T-cell (primary cell): Measurements from ENCODE around the gene POMT1. TPM values are rescaled to one million over a fixed set of nuclear protein-coding genes. Genes with fewer than 3 reads are reported as not detected.

Experiments
- ATAC-seq, 4 experiments: fragments of 200-7000 bp in 3 of 4; fragments of 150-1000 bp in 1 of 4; cut with Tn5 transposase; replicated peaks in 1 of 4; 1 replicate in 3 of 4; 2 replicates in 1 of 4; pipeline ENCODE4 v1.10.0; 2021; ENCODE audit warnings: moderate library complexity in 3 of 4, mild to moderate bottlenecking in 2 of 4, moderate number of reproducible peaks in 1 of 4
- CTCF ChIA-PET, 2 donors: fragments of 300-600 bp; sonication (Branson Sonifier 250); formaldehyde crosslinking; loops; one replicate each; lab custom pipeline; 2022; ENCODE audit warnings: antibody characterized with exemption in 2 of 2; lab: Charles Lee
- POLR2A ChIA-PET, 2 donors: fragments of 300-600 bp; sonication (Branson Sonifier 250); formaldehyde crosslinking; loops; one replicate each; lab custom pipeline; 2022; ENCODE audit warnings: antibody characterized with exemption in 2 of 2; lab: Charles Lee
- DNase-seq, 35 experiments: peaks; one replicate each; pipeline versions ENCODE4 v3.0.0 to v3.0.0-alpha.2; 2013 to 2023
- H3K27ac ChIP-seq: one replicate; pipeline ENCODE4 v1.5.1; 2013; ENCODE audit warnings: low read length
- H3K27me3 ChIP-seq, 2 experiments: replicated peaks in 1 of 2; 1 replicate in 1 of 2; 2 replicates in 1 of 2; pipeline versions ENCODE4 v1.6.1 to v1.7.0; 2013; ENCODE audit warnings: low read length in 1 of 2, mixed read lengths in 1 of 2; ENCODE audit not compliant: control insufficient read depth in 2 of 2, insufficient read depth in 2 of 2; ENCODE audit errors: extremely low read depth in 1 of 2
- H3K36me3 ChIP-seq, 2 donors: 1 replicate in 1 of 2; 2 replicates in 1 of 2; pipeline versions ENCODE4 v1.6.1 to v1.7.0; 2013; ENCODE audit warnings: low read length in 1 of 2; ENCODE audit not compliant: control insufficient read depth in 2 of 2, insufficient read depth in 1 of 2; ENCODE audit errors: extremely low read depth in 1 of 2
- H3K4me1 ChIP-seq, 2 experiments: 1 replicate in 1 of 2; 2 replicates in 1 of 2; pipeline versions ENCODE4 v1.6.1 to v1.7.0; 2013; ENCODE audit warnings: low read length in 2 of 2, mixed read lengths in 1 of 2; ENCODE audit not compliant: insufficient read depth in 2 of 2, control insufficient read depth in 1 of 2; ENCODE audit errors: extremely low read depth in 1 of 2
- H3K4me3 ChIP-seq, 2 donors: 1 replicate in 1 of 2; 2 replicates in 1 of 2; pipeline versions ENCODE4 v1.5.1 to v1.7.0; 2013; ENCODE audit warnings: mild to moderate bottlenecking in 2 of 2, low read length in 1 of 2, moderate library complexity in 1 of 2; ENCODE audit not compliant: control insufficient read depth in 1 of 2; ENCODE audit errors: extremely low read depth in 1 of 2
- H3K9me3 ChIP-seq: 2 replicates; pipeline ENCODE4 v1.7.0; 2013
- H3K27ac Mint-ChIP-seq, 2 donors: one replicate each; pipeline ENCODE4 v1.8.0; 2020 to 2021; ENCODE audit warnings: mild to moderate bottlenecking in 2 of 2, mixed read lengths in 2 of 2
- H3K27me3 Mint-ChIP-seq, 2 donors: one replicate each; pipeline ENCODE4 v1.8.0; 2021 to 2022; ENCODE audit warnings: mixed read lengths in 2 of 2
- H3K36me3 Mint-ChIP-seq: one replicate; pipeline ENCODE4 v1.8.0; 2021; ENCODE audit warnings: mixed read lengths
- H3K4me1 Mint-ChIP-seq, 3 donors: one replicate each; pipeline ENCODE4 v1.8.0; 2020 to 2022; ENCODE audit warnings: mixed read lengths in 3 of 3, mild to moderate bottlenecking in 1 of 3
- H3K4me3 Mint-ChIP-seq, 3 donors: one replicate each; pipeline ENCODE4 v1.8.0; 2020 to 2022; ENCODE audit warnings: mild to moderate bottlenecking in 3 of 3, mixed read lengths in 3 of 3, moderate library complexity in 3 of 3
- H3K9me3 Mint-ChIP-seq, 3 donors: one replicate each; pipeline ENCODE4 v1.8.0; 2020 to 2022; ENCODE audit warnings: mixed read lengths in 3 of 3
- WGBS: methylation state at CpG from one replicate; pipeline ENCODE4 v1.1.5; 2013; ENCODE audit warnings: missing lambda C conversion rate; ENCODE audit not compliant: insufficient coverage; 5-methylcytosine and 5-hydroxymethylcytosine counted together
- total RNA-seq, 35 experiments: library from RNA in 6 of 35; stranded (reverse) in 6 of 35; fragments of 120-200 nt in 1 of 35; gene quantifications; one replicate each; pipeline versions ENCODE4 v1.2.1 to v1.2.4 and lab custom pipeline; 2013 to 2026

POMT1 gene
- total RNA-seq, 5 donors from 2014 or later (not counting 1 experiment from before 2014, with no cell fraction given) = 45.3 to 74.4 (median 56.9) TPM

- Mint-ChIP-seq H3K27ac (peak overlapping the region in 1 of 2 donors; percentile 52), H3K27me3 (no peaks in the 10 kb centered on the region), H3K9me3 (no peaks in the 10 kb centered on the region), H3K36me3 (peaks cover 59% of the 10 kb centered on the region), H3K4me1 (no peaks in the 10 kb centered on the region), H3K4me3 (no peak overlapping the region)
- 93% methylated on average over 26 of the region's 29 CpGs for WGBS
- Histone ChIP-seq H3K4me1 (peaks cover 0 to 2% of the 10 kb centered on the region in 2 experiments), H3K27ac (no peak overlapping the region), H3K4me3 (no peak overlapping the region), H3K36me3 (peaks cover 45 to 92% of the 10 kb centered on the region in 2 donors), H3K27me3 (no peaks in the 10 kb centered on the region), H3K9me3 (no peaks in the 10 kb centered on the region)
- no peak for DNase-seq
- POLR2A ChIA-PET = interaction anchor here in 1 of 2 donors (0.5 kb wide), 1 partner anchor 189 kb away, joined by 4 read pairs; no protein-coding TSS in a partner anchor
- no peak for ATAC-seq
- CTCF ChIA-PET = no interaction called here
These were observed 19.8 kb downstream of the POMT1 start for GRCh38 chr9:131522257-131523085.

GRCh38 chr9:131523086-131523388 is 20.3 kb downstream of the POMT1 start:
- no peaks in the 10 kb centered on the region for H3K9me3 Mint-ChIP-seq
- H3K27me3 ChIP-seq = no peaks in the 10 kb centered on the region
- WGBS = 97% methylated on average over 9 of the region's 9 CpGs
- no peak overlapping the region for H3K4me3 Mint-ChIP-seq
- peaks cover 54% of the 10 kb centered on the region for H3K36me3 Mint-ChIP-seq
- H3K4me3 ChIP-seq = no peak overlapping the region
- H3K27me3 Mint-ChIP-seq = no peaks in the 10 kb centered on the region
- no peak for DNase-seq
- peaks cover 0 to 2% of the 10 kb centered on the region in 2 experiments for H3K4me1 ChIP-seq
- no peak for ATAC-seq
- H3K27ac ChIP-seq = no peak overlapping the region
- POLR2A ChIA-PET = no interaction called here
- CTCF ChIA-PET = interaction anchor here in 1 of 2 donors (0.8 kb wide), 1 partner anchor 23 kb away, joined by 3 read pairs; no protein-coding TSS in a partner anchor
- no peak overlapping the region for H3K27ac Mint-ChIP-seq
- no peaks in the 10 kb centered on the region for H3K9me3 ChIP-seq
- H3K4me1 Mint-ChIP-seq = peaks cover 0 to under 1% (median 0%) of the 10 kb centered on the region in 3 donors
- H3K36me3 ChIP-seq = peaks cover 42 to 86% of the 10 kb centered on the region in 2 donors

GRCh38 chr9:131523451-131524435 is 21.0 kb downstream of the POMT1 start:
- DNase-seq (no peak), ATAC-seq (peak in 1 of 4 experiments; percentile 16)
- ChIA-PET POLR2A (no interaction called here), CTCF (interaction anchor here in 1 of 2 donors (0.6 to 0.8 kb wide), 2 partner anchors 23 to 846 kb away, joined by 3 read pairs; no protein-coding TSS in a partner anchor)
- Mint-ChIP-seq H3K4me3 (no peak overlapping the region), H3K4me1 (peaks cover 4 to 7% (median 7%) of the 10 kb centered on the region in 3 donors), H3K36me3 (peaks cover 53% of the 10 kb centered on the region), H3K27ac (no peak overlapping the region), H3K9me3 (no peaks in the 10 kb centered on the region), H3K27me3 (no peaks in the 10 kb centered on the region)
- Histone ChIP-seq H3K36me3 (peaks cover 41 to 86% of the 10 kb centered on the region in 2 donors), H3K27ac (no peak overlapping the region), H3K4me3 (no peak overlapping the region), H3K4me1 (peaks cover 0 to 5% of the 10 kb centered on the region in 2 experiments), H3K9me3 (no peaks in the 10 kb centered on the region), H3K27me3 (no peaks in the 10 kb centered on the region)
- 93% methylated on average over 20 of the region's 29 CpGs for WGBS

GRCh38 chr9:131524665-131525315 is 22.1 kb downstream of the POMT1 start:
- POLR2A ChIA-PET = no interaction called here
- H3K9me3 Mint-ChIP-seq = no peaks in the 10 kb centered on the region
- WGBS = 87% methylated on average over 23 of the region's 23 CpGs
- H3K4me3 Mint-ChIP-seq = no peak overlapping the region
- Histone ChIP-seq H3K4me1 (peaks cover 2 to 11% of the 10 kb centered on the region in 2 experiments), H3K4me3 (no peak overlapping the region), H3K27me3 (no peaks in the 10 kb centered on the region), H3K27ac (no peak overlapping the region), H3K9me3 (no peaks in the 10 kb centered on the region), H3K36me3 (peaks cover 44 to 85% of the 10 kb centered on the region in 2 donors)
- peak overlapping the region in 1 of 2 donors; percentile 39 for H3K27ac Mint-ChIP-seq
- ATAC-seq (no peak), DNase-seq (no peak)
- CTCF ChIA-PET = no interaction called here
- peaks cover 7 to 13% (median 13%) of the 10 kb centered on the region in 3 donors for H3K4me1 Mint-ChIP-seq
- H3K27me3 Mint-ChIP-seq = no peaks in the 10 kb centered on the region
- H3K36me3 Mint-ChIP-seq = peaks cover 43% of the 10 kb centered on the region

- H3K36me3 Mint-ChIP-seq = peaks cover 37% of the 10 kb centered on the region
- POLR2A ChIA-PET = no interaction called here
- H3K27ac Mint-ChIP-seq = peak overlapping the region in 1 of 2 donors; percentile 48
- no peak overlapping the region for H3K27ac ChIP-seq
- no peaks in the 10 kb centered on the region for H3K9me3 Mint-ChIP-seq
- 98% methylated on average over 12 of the region's 19 CpGs for WGBS
- no peaks in the 10 kb centered on the region for H3K27me3 ChIP-seq
- ATAC-seq = no peak
- peaks cover 33 to 77% of the 10 kb centered on the region in 2 donors for H3K36me3 ChIP-seq
- DNase-seq = no peak
- CTCF ChIA-PET = interaction anchor here in 1 of 2 donors (0.6 kb wide), 1 partner anchor 161 kb away, joined by 3 read pairs; no protein-coding TSS in a partner anchor
- no peak overlapping the region for H3K4me3 ChIP-seq
- H3K4me3 Mint-ChIP-seq = no peak overlapping the region
- H3K9me3 ChIP-seq = no peaks in the 10 kb centered on the region
- H3K4me1 ChIP-seq = peaks cover 6 to 17% of the 10 kb centered on the region in 2 experiments
- H3K4me1 Mint-ChIP-seq = peaks cover 10 to 19% (median 16%) of the 10 kb centered on the region in 3 donors
- H3K27me3 Mint-ChIP-seq = no peaks in the 10 kb centered on the region
These were observed 23.2 kb downstream of the POMT1 start for GRCh38 chr9:131525643-131526565.
